Measurements from ENCODE around the gene MSANTD1. TPM values are rescaled to one million over a fixed set of nuclear protein-coding genes. Genes with fewer than 3 reads are reported as not detected.

MSANTD1 gene
- total RNA-seq, 2 donors from 2014 or later: not detected

DNA sequence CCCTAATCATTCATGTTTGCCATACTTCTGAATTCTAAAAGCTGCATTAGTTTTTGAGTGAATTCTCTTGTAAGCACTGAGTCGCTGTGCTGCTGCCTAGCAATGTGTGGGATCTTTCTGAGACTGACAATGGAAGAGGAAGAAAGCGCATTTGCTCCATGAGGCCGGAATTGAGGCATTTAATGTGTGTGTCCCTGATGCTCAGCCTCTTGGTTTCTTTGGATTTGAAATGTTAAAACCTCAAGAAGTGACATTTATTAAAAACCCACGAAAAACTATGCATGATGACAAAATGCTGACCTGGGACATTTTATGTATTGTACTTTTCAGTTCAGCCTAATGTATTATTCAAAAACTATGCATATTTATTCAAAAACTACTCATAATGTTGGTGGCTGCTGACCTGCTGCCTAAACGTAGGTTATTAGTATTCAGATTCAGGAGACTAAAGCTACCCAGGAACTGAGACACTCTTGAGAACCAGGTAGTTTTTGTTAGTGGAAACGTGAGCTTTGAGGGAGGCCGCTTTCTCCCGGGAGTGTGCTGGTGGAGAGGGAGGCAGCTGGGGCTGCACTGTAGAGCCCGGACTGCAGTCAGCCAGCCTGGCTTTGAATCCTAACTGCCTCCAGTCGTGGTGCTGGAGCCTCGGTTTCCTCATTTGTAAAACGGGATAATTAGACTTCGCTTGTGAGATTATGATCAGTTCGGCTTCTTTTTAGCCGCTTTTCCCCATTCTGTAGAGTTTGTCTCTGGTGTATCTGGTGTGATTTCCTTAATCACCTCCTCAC lies 55.2 kb downstream of the MSANTD1 start:
- H3K27ac ChIP-seq: no peak overlapping the region
- no peaks in the 10 kb centered on the region for H3K27me3 ChIP-seq
- no peaks in the 10 kb centered on the region for H3K36me3 ChIP-seq
- H3K4me3 ChIP-seq: no peak overlapping the region
- no peaks in the 10 kb centered on the region for H3K9me3 ChIP-seq
- no peak for TF ChIP-seq CTCF (IDR thresholded peaks at IDR 0.05)
- no peak for DNase-seq (ENCODE audit: low spot score)
- H3K4me1 ChIP-seq: peaks cover 0 to 40% of the 10 kb centered on the region in 2 donors

- no peak for DNase-seq (ENCODE audit: low spot score)
- H3K4me1 ChIP-seq: peaks cover 0 to 31% of the 10 kb centered on the region in 2 donors
- peak overlapping the region in 1 of 2 donors; percentile 22 for H3K4me3 ChIP-seq
- H3K9me3 ChIP-seq: no peaks in the 10 kb centered on the region
- H3K27ac ChIP-seq: no peak overlapping the region
- no peak for TF ChIP-seq CTCF (IDR thresholded peaks at IDR 0.05)
- no peaks in the 10 kb centered on the region for H3K27me3 ChIP-seq
- no peaks in the 10 kb centered on the region for H3K36me3 ChIP-seq
Observed at GRCh38 chr4:3304831-3305609, 56.1 kb downstream of the MSANTD1 start.

- Histone ChIP-seq H3K27ac (no peak overlapping the region), H3K4me3 (no peak overlapping the region), H3K9me3 (no peaks in the 10 kb centered on the region), H3K4me1 (peaks cover 0 to 27% of the 10 kb centered on the region in 2 donors), H3K36me3 (no peaks in the 10 kb centered on the region), H3K27me3 (no peaks in the 10 kb centered on the region)
- no peak for TF ChIP-seq CTCF (IDR thresholded peaks at IDR 0.05)
- DNase-seq (ENCODE audit: low spot score): no peak
Observed at GRCh38 chr4:3305610-3306371, 56.8 kb downstream of the MSANTD1 start.

Other genes with a start within 250 kb of the MSANTD1 start
- not detected for gene HTT-AS, start 174.6 kb upstream of the MSANTD1 start, total RNA-seq
- 10 to 100 TPM; 18.1 to 30.5 TPM for gene HTT, start 174.5 kb upstream of the MSANTD1 start, total RNA-seq
- 1 to 10 TPM; 7.0 to 9.9 TPM for gene RGS12, start 43.9 kb downstream of the MSANTD1 start, total RNA-seq
- not detected for gene HGFAC, start 192.8 kb downstream of the MSANTD1 start, total RNA-seq
- gene DOK7, start 214.1 kb downstream of the MSANTD1 start, total RNA-seq: 10 to 100 TPM; 31.0 to 68.9 TPM

Measured in right atrium auricular region (tissue), 2 donors.